Measurements from ENCODE around the gene CHD3.

DNA sequence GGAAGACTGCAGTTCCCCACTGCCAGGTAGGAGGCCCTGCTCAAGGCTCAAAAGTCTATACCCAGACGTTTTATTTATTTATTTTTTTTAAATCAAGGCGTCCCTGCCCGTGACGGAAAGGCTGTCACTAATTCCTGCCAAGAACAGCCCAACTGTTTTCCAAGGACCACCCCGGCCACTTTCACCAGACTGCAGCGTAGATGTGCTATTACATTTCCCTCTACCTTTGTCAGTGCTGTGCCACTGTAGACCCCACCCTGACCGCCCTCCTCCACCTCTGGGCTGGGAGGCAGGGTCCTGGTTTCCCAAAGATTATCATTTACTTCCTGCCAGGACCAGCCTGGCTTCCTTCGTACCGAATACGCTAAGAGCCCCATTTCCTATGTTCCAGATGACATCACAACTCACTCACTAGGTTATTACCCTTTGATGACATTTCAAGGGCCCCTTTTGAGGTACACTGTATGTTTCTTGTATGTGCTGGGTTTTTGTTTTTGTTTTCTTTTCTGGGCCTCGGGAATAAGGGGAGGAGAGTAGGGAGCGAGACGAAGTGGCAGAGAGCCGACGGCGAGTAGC lies 33.8 kb downstream of the CHD3 start:
- TF ChIP-seq, protein P1, sequence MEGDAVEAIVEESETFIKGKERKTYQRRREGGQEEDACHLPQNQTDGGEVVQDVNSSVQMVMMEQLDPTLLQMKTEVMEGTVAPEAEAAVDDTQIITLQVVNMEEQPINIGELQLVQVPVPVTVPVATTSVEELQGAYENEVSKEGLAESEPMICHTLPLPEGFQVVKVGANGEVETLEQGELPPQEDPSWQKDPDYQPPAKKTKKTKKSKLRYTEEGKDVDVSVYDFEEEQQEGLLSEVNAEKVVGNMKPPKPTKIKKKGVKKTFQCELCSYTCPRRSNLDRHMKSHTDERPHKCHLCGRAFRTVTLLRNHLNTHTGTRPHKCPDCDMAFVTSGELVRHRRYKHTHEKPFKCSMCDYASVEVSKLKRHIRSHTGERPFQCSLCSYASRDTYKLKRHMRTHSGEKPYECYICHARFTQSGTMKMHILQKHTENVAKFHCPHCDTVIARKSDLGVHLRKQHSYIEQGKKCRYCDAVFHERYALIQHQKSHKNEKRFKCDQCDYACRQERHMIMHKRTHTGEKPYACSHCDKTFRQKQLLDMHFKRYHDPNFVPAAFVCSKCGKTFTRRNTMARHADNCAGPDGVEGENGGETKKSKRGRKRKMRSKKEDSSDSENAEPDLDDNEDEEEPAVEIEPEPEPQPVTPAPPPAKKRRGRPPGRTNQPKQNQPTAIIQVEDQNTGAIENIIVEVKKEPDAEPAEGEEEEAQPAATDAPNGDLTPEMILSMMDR (IDR thresholded peaks at IDR 0.05), result no peak
- no peak for TF ChIP-seq POLR2AphosphoS5 (IDR thresholded peaks at IDR 0.05)
- TF ChIP-seq EP300 (IDR thresholded peaks at IDR 0.05), result no peak
